ENCODE data around the gene STMP1.

GRCh38 chr7:135653340-135654080 is 8.8 kb upstream of the STMP1 start:
- TF ChIP-seq, protein P1, sequence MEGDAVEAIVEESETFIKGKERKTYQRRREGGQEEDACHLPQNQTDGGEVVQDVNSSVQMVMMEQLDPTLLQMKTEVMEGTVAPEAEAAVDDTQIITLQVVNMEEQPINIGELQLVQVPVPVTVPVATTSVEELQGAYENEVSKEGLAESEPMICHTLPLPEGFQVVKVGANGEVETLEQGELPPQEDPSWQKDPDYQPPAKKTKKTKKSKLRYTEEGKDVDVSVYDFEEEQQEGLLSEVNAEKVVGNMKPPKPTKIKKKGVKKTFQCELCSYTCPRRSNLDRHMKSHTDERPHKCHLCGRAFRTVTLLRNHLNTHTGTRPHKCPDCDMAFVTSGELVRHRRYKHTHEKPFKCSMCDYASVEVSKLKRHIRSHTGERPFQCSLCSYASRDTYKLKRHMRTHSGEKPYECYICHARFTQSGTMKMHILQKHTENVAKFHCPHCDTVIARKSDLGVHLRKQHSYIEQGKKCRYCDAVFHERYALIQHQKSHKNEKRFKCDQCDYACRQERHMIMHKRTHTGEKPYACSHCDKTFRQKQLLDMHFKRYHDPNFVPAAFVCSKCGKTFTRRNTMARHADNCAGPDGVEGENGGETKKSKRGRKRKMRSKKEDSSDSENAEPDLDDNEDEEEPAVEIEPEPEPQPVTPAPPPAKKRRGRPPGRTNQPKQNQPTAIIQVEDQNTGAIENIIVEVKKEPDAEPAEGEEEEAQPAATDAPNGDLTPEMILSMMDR (IDR thresholded peaks at IDR 0.05; ENCODE audit: control extremely low read depth in 1 of 3, insufficient read depth in 1 of 3, low read depth in 1 of 3, low read length in 3 of 3): no peak
- TF ChIP-seq ATF2 (IDR thresholded peaks at IDR 0.05; ENCODE audit: low read length): no peak
- TF ChIP-seq RNF2 (IDR thresholded peaks at IDR 0.05; ENCODE audit: borderline replicate concordance, low read depth, low read length, missing control alignments, poor library complexity, severe bottlenecking): no peak
- TF ChIP-seq, protein P2, sequence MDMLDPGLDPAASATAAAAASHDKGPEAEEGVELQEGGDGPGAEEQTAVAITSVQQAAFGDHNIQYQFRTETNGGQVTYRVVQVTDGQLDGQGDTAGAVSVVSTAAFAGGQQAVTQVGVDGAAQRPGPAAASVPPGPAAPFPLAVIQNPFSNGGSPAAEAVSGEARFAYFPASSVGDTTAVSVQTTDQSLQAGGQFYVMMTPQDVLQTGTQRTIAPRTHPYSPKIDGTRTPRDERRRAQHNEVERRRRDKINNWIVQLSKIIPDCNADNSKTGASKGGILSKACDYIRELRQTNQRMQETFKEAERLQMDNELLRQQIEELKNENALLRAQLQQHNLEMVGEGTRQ (IDR thresholded peaks at IDR 0.05; ENCODE audit: low read length): no peak
- no peak for TF ChIP-seq NRF1 (IDR thresholded peaks at IDR 0.05; ENCODE audit: low read depth, low read length)
- no peak for TF ChIP-seq BCL11A (IDR thresholded peaks at IDR 0.05; ENCODE audit: low read depth in 2 of 2, low read length in 2 of 2)
- no peak for TF ChIP-seq CHD2 (IDR thresholded peaks at IDR 0.05; ENCODE audit: low read length)

Data from H1 (cell line).